Measurements from ENCODE around the gene MCRIP2. TPM values are rescaled to one million over a fixed set of nuclear protein-coding genes. Genes with fewer than 3 reads are reported as not detected.

MCRIP2 gene
- total and polyA plus RNA-seq, 9 of the 15 experiments (the other 6 are each of a cell fraction or from before 2014, with no cell fraction given) = 0.80 to 120 (median 35.2) TPM

DNA sequence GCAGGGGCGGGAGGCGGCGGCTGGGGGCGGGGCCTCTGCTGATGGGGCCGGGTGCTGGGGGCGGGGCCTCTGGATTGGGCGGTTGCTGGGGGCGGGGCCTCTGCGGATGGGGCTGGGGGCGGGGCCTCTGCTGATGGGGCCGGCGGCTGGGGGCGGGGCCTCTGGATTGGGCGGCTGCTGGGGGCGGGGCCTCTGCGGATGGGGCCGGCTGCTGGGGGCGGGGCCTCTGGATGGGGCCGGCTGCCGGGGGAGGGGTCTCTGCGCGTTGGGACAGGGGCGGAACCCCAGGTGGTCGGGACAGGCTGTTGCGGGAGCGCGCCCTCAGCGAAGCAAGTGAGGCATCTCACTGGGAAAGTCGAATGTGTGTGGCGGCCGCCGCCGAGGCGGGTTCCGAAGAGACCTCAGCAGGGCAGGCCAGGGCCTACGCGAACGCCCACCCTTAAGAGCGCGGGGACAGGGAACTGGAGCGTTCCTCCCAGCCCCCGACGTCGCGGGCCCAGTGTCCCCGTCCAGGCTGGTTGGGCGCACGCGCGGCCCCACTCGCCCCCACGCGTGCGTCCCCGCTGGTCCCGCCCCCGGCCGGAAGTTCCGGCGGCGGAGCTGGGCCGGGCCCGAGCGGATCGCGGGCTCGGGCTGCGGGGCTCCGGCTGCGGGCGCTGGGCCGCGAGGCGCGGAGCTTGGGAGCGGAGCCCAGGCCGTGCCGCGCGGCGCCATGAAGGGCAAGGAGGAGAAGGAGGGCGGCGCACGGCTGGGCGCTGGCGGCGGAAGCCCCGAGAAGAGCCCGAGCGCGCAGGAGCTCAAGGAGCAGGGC lies 38.4 kb downstream of the MCRIP2 start, which contains the start of gene STUB1:
Gene STUB1 (plus strand): TSS at position 597 of the 811 bp plus-strand sequence. CDS start 116 bp downstream, at position 713.
- Histone ChIP-seq H3K9me3 (replicated peaks; ENCODE audit: control insufficient read depth, insufficient read depth, low read depth, low read length) (no peaks in the 10 kb centered on the region), H3K9ac (ENCODE audit: insufficient read depth in 1 of 2, low read depth in 2 of 2, low read length in 2 of 2) (peak within 1 kb of the TSS; percentile 84 to 98), H3K4me1 (replicated peaks in 1 of 2; ENCODE audit: control insufficient read depth in 2 of 2, insufficient read depth in 2 of 2, low read length in 2 of 2) (peaks cover 36 to 98% of the 10 kb centered on the region in 2 experiments), H2AFZ (ENCODE audit: low read depth, low read length) (peak within 1 kb of the TSS; percentile 93), H3K4me2 (ENCODE audit: insufficient read depth, low read length) (peak within 1 kb of the TSS; percentile 98), H4K20me1 (replicated peaks; ENCODE audit: control insufficient read depth, insufficient read depth, low read length) (peaks cover 21% of the 10 kb centered on the region), H3K9me1 (ENCODE audit: control insufficient read depth, insufficient read depth, low read length) (peaks cover 11% of the 10 kb centered on the region), H3K4me3 (peak within 1 kb of the TSS; percentile 98), H3K79me2 (ENCODE audit: control insufficient read depth, insufficient read depth, low read length) (peaks cover 41% of the 10 kb centered on the region), H3K27me3 (ENCODE audit: control insufficient read depth in 2 of 2, insufficient read depth in 2 of 2, low read length in 2 of 2) (no peaks in the 10 kb centered on the region), H3K36me3 (ENCODE audit: control insufficient read depth, insufficient read depth, low read length) (peaks cover 36% of the 10 kb centered on the region), H3K27ac (ENCODE audit: extremely low read depth, low read depth, low read length) (peak within 1 kb of the TSS; percentile 89)
- ChIA-PET CTCF (ENCODE audit: low intra/inter-chr PET ratio) (no interaction called here), POLR2A (interaction anchor here (0.5 to 1.8 kb wide), 10 partner anchors 10 to 1119 kb away, joined by 3 to 10 read pairs (median 3); partner anchors contain the start of genes DECR2 and WDR24)
- peak; percentile 62 for ATAC-seq
- DNase-seq (ENCODE audit: extremely low read depth in 1 of 4, low spot score in 3 of 4) = peak; percentile 78 to 91 (median 84)
- FAIRE-seq = no peak
- WGBS (ENCODE audit: insufficient coverage, low coverage, missing lambda C conversion rate) = under 1% methylated on average over 44 of the region's 91 CpGs
- in situ Hi-C loops (cut with MboI) = loop anchor here (10.0 kb wide), 1 partner anchor 285 kb away; the partner anchor contains the start of gene NME4
- no TSS peak for BruUV-seq (replicated peaks)
- intact Hi-C loops (cut with micrococcal nuclease) = loop anchor here (5.0 kb wide), 2 partner anchors 43 to 283 kb away; partner anchors contain the start of genes METTL26 and NME4
- TF ChIP-seq NFXL1 (CRISPR knock-in tag; IDR thresholded peaks at IDR 0.05) = no peak
- TF ChIP-seq ZNF146 (CRISPR knock-in tag; IDR thresholded peaks at IDR 0.05; ENCODE audit: unreplicated experiment) = no peak
- TF ChIP-seq HCFC1 (IDR thresholded peaks at IDR 0.05; ENCODE audit: low read depth, low read length) = 0 out of 2 replicates have a peak, but pooled peaks have one; percentile 27
- TF ChIP-seq RCOR1 (IDR thresholded peaks at IDR 0.05; ENCODE audit: borderline replicate concordance in 1 of 2, low read depth in 2 of 2, low read length in 2 of 2) = 0 out of 4 replicates have a peak, but pooled peaks of 1 of the 2 experiments have one; percentile 19
- no peak for TF ChIP-seq SMAD3 (CRISPR knock-in tag; conservative IDR thresholded peaks at IDR 0.05)
- peak; percentile 20 to 58; a peak in 2 of 4 replicates for TF ChIP-seq SIN3A (IDR thresholded peaks at IDR 0.05; ENCODE audit: borderline replicate concordance in 2 of 2, control insufficient read depth in 1 of 2, low read depth in 2 of 2, low read length in 2 of 2)
- TF ChIP-seq NCOA6 (IDR thresholded peaks at IDR 0.05) = peak; percentile 96; the same call in 1 of the 2 replicates
- no peak for TF ChIP-seq ZBTB1 (CRISPR knock-in tag; IDR thresholded peaks at IDR 0.05; ENCODE audit: borderline replicate concordance, low read depth)
- peak; percentile 42; the same call in 1 of the 2 replicates for TF ChIP-seq ETV5 (CRISPR knock-in tag; IDR thresholded peaks at IDR 0.05; ENCODE audit: low read depth)
- 0 out of 2 replicates have a peak, but pooled peaks have one; percentile 25 for TF ChIP-seq JUN (IDR thresholded peaks at IDR 0.05; ENCODE audit: borderline replicate concordance, low read depth, low read length)
- no peak for TF ChIP-seq JUN (CRISPR knock-in tag; IDR thresholded peaks at IDR 0.05; ENCODE audit: borderline replicate concordance)
- TF ChIP-seq NFIC (IDR thresholded peaks at IDR 0.05) = peak; percentile 87
- TF ChIP-seq KDM5B (IDR thresholded peaks at IDR 0.05; ENCODE audit: insufficient replicate concordance, low read depth, low read length) = peak; percentile 53
- TF ChIP-seq, protein P1, sequence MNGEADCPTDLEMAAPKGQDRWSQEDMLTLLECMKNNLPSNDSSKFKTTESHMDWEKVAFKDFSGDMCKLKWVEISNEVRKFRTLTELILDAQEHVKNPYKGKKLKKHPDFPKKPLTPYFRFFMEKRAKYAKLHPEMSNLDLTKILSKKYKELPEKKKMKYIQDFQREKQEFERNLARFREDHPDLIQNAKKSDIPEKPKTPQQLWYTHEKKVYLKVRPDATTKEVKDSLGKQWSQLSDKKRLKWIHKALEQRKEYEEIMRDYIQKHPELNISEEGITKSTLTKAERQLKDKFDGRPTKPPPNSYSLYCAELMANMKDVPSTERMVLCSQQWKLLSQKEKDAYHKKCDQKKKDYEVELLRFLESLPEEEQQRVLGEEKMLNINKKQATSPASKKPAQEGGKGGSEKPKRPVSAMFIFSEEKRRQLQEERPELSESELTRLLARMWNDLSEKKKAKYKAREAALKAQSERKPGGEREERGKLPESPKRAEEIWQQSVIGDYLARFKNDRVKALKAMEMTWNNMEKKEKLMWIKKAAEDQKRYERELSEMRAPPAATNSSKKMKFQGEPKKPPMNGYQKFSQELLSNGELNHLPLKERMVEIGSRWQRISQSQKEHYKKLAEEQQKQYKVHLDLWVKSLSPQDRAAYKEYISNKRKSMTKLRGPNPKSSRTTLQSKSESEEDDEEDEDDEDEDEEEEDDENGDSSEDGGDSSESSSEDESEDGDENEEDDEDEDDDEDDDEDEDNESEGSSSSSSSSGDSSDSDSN (IDR thresholded peaks at IDR 0.05; ENCODE audit: borderline replicate concordance in 1 of 2, low read depth in 2 of 2, low read length in 2 of 2) = peak in 1 of 2 experiments; percentile 84; a peak in 2 of 4 replicates
- peak; percentile 73 for TF ChIP-seq CTBP1 (IDR thresholded peaks at IDR 0.05; ENCODE audit: borderline replicate concordance)
- no peak for TF ChIP-seq ZNF76 (CRISPR knock-in tag; IDR thresholded peaks at IDR 0.05; ENCODE audit: borderline replicate concordance)
- peak; percentile 4 for TF ChIP-seq CHD1 (IDR thresholded peaks at IDR 0.05; ENCODE audit: low read length)
- TF ChIP-seq MTA1 (IDR thresholded peaks at IDR 0.05; ENCODE audit: borderline replicate concordance) = no peak
- no peak for TF ChIP-seq U2AF2 (optimal IDR thresholded peaks at IDR 0.05; ENCODE audit: low read depth, low read length)
- TF ChIP-seq MAFK (IDR thresholded peaks at IDR 0.05; ENCODE audit: low read length) = no peak
